ENCODE data around the gene ESRRB.
"Not testable (repeated sequence)": the region's sequence is repeated elsewhere in the genome, so short reads cannot be mapped to it uniquely, and the experiment has no call there.

Gene ESRRB

DNA sequence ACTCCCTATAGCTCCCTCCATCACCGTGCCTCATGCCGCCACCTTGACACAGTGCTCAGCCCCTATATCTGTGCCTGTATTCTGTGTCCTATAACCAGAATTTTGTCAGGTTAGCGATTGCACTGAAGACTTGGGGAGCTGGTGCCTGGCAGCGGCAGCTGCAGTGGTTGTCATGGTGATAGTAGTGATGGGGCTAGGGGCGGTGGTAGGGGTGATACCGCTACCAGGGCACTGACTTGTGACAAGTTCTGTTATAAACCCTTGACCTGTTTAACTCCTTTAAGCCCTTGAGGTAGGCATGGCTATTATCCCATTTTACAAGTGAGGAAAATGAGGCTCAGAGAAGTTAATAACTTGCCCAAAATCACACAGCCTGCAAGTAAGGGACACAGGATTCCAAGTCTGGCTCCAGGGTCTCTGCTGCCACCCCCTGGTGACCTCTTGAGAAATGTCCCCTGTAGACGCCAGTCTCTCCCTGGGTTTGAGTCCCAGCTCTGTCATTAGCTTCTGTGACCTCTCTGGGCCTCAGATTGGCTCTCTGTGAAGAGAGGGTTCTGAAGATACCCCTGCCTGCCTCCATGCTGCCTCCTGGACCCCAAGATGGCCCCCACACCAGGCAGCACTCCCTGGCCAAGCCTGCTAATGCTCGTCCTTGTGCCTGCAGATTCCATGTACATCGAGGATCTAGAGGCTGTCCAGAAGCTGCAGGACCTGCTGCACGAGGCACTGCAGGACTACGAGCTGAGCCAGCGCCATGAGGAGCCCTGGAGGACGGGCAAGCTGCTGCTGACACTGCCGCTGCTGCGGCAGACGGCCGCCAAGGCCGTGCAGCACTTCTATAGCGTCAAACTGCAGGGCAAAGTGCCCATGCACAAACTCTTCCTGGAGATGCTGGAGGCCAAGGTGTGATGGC is 121.9 kb downstream of the ESRRB start:
- no peak for DNase-seq (ENCODE audit: low read depth, low spot score)

DNA sequence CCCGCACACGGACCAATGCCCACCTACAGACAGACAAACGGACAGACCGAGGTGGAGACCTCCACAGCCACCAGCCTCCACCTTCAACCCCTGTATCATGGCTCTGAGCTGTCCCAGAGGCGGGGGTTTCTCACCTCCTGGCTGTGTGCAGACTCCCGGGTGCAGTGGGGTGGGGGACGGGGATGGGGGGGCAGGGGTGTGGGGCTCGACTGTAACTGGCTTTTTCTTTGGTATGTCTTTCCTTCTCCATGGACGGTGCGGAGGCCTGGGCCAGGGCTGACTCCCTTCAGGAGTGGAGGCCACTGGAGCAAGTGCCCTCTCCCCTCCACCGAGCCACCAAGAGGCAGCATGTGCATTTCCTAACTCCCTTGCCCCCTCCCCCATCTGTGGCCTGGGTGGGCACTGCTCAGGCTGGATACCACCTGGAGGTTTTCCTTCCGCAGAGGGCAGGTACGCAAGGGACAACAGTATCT is 122.6 kb downstream of the ESRRB start:
- no peak for DNase-seq (ENCODE audit: low read depth, low spot score)

DNA sequence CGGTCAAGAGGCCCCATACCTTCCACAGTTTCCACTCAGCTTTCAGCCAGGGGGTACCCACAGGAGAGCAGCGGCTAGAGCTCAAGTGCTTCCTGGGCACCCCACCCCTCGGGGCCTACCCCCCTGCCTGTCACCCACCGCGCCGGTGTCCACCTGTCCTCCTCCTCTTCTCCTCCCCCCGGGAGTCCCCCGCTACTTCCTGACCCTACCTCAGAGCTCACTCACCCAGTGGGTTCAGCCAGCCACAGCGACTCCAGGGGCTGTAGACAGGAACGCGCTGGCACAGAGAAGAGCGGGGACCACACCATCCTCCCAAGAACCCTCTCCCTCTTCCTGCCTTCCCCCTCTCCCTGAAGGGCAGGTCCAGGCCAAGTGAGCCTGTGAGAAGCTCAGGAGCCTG is 123.0 kb downstream of the ESRRB start:
- no peak for DNase-seq (ENCODE audit: low read depth, low spot score)

DNA sequence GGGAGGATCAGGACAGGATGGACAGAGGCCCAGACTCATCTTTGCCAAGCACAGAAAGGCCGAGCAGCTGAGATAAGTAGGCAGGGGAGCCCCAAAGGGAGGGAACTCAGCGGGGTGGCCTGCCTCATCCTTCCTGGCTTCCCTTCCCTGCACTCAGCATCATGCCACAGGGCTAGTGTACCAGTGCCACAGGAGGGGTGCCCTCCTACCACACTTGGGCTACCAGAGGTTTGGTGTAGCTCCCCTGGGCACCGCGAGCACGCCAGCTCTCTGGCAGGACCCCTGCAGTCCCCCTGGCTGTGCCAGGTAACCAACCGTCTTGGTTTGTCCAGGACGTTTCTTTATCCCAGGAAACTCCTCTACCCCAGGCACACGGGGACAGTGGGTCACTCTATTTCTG is 123.5 kb downstream of the ESRRB start:
- no peak for DNase-seq (ENCODE audit: low read depth, low spot score)

DNA sequence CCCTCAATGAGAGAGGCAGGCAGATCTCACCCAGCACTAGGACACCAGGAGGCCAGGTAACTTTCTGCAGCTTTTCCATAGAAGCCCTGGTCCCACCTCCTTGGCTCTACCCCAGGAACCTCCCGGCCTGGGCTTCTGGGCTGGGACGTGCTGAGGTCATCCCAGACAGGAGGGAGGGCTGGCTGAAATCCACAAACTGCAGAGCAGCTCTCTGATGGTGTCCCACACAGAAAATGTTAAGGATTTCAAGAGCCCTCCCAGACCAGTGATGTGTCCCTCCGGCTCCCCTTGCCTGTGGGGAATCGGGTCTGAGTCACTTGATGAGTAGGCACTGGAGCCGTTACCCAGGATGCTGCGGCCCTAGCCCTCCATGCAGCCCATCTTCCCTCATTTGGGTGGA is 124.1 kb downstream of the ESRRB start:
- DNase-seq (ENCODE audit: low read depth, low spot score): no peak

DNA sequence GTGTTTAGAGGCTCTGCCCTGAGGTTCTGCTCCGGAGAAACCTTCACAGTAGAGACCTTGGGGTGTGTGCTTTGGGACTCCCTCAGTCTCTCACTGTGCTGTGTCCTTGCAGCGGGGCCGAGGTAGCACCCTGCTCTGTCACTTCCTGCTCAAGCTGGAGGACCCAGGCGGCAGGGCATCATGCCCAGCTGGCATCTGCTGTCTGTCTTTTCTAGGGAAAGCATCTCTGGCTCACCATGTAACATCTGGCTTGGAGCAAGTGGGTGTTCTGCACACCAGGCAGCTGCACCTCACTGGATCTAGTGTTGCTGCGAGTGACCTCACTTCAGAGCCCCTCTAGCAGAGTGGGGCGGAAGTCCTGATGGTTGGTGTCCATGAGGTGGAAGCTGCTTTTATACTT is 124.5 kb downstream of the ESRRB start:
- DNase-seq (ENCODE audit: low read depth, low spot score): no peak

DNA sequence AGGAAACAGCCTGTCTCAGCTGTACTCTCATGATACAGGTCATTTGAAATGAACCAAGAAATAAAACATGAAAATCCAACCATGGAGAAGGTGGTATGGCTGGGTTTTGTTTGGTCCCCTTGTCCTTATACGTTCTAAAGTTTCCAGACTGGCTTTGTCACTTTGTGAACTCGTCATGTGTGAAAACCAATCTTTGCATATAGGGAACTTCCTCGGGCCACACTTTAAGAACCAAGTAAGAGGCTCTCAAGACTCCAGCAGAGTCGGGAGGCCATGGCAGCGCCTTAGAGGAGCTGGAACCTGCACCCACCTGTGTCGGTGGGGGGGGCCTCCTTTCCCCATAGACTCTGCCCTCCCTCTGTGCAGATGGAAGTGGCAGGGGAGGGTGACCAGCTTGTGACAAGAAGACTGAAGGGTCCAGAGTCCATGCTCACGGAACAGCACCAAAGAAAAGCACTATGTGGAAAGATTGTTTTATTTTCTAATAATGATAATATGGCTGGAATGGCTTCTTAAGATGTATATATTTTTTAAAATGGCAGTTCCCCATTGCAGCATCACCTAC is 125.3 kb downstream of the ESRRB start:
- no peak for DNase-seq (ENCODE audit: low read depth, low spot score)

DNA sequence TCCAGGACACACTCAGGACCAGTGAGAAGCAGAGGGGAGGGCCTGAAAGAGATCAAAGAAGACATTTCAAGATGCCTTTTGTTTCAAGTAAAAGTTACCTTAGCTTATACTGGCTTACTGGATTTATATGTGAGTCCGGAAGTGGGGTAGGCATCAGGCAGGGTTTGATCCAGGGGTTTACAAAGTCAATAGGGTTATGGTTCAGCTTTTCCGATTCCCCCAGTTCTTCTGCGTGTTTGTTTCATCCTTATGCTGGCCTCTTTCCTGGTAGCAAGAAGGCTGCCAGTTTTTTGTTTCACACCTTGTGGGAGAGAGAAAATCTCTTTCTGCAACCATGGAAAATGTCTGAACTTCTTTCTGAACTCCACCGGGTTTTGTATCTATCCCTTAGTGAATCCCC is 126.3 kb downstream of the ESRRB start:
- DNase-seq (ENCODE audit: low read depth, low spot score): no peak

DNA sequence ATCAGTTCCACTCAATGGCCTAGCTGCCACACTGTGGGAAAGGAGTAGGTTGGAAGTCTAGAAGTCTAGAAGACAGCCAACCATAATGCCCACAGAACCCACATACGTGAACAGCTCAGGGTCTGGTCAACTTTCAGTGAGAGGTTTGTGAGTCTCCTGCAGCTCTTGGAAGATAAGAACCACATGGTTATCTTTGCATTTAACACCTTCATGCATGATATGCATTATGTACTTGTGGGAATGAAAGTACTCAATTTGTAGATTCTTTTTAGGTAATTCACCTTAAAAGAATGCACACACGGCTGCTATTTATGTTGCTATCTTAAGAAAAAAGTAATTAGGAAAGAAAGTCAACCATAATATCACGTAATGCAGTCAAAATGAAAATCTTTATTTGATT is 126.7 kb downstream of the ESRRB start:
- no peak for DNase-seq (ENCODE audit: low read depth, low spot score)

DNA sequence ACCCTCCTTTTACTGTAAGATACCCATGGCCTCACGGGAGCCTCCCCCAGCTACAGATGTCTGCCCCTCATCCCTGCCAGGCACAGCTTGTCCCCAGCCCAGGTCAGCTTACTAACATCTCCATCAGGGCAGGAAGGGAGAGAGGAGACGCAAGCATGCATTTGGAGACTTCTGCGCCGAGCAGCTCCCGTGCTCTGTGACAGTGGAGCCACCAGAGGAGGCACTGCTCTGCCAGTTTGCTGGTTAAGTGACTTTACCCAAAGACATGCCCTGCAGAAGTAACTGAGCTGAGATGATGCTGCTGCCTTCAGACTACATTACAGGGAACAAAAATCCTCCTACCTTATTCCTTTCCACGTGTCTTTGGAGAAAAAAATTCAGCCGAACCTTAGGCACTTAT is 133.4 kb downstream of the ESRRB start:
- DNase-seq (ENCODE audit: low read depth, low spot score): no peak

DNA sequence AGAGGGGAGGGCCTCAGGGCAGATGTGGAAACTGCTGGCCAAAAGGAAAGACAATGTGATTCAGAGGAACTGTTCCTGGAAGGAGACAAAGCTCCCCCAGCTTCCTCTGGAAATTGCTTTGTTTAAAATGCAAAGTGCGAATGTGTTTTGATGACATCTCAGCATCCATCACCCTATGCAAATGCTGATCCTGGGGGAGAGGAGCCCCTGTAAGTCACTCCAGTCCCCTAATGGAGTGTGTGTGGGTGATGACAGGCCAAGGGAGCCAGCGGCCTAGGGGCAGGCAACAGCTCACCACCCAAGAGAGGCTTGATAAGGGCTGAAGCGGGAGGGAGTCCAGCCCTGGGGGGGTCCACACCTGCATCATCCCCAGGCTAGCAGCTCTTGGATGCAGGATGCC is 134.2 kb downstream of the ESRRB start:
- no peak for DNase-seq (ENCODE audit: low read depth, low spot score)

DNA sequence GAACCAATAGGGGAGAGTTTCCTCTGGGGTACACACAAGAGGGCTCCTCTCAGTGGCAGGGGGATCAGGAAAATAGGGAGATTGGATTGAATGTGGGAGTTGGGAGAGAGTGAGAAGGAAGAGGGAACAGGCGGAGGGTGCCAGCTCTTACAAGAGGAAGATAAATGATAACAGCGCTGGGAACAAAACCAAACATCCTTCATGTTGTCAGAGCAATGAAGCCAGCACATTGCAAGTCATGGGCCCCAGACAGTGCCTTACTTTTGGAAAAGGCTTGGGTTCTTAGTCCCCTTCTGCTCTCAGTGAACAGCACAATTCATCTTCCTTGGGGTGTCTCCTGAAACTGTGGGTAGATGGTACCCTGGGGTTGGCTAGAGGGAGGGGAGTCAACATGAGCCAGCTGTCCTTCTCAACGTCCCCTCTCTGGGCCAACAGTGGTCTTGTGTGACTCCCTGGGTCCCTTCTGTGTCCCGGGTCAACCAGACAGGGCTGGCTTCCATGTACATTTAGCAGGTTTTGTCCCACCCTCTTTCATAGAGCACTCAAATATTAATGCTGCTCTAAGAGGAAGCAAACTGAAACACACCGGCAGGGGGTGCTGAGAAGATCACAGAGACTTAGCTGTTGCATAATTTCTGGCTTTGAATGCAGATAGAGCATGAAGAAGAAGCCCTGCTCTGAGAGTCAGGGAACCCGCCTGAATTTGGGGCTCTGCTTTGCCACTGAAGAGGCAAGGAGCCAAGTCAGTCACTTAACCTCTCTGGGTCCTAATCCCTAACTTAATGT is 138.5 kb downstream of the ESRRB start:
- no peak for DNase-seq (ENCODE audit: low read depth, low spot score)

DNA sequence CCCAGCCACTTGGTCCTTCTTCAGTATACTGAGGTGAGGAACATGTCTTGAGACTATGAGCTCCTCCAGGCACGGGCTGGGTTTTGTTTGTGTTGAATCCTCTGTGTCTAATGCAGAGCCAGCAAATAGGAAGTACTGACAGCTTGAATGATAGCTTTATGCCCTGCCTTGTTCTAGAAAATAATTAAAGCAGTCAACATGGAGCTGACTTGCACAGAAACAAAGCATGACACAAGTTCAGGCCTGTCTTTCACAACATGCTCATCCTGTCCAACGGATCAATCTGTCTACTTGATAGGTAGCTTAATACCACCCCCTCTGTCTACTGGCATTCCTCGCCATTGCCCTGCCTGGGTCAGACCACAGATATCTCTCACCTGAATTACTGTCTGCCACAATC is 140.9 kb downstream of the ESRRB start:
- no peak for DNase-seq (ENCODE audit: low read depth, low spot score)

DNA sequence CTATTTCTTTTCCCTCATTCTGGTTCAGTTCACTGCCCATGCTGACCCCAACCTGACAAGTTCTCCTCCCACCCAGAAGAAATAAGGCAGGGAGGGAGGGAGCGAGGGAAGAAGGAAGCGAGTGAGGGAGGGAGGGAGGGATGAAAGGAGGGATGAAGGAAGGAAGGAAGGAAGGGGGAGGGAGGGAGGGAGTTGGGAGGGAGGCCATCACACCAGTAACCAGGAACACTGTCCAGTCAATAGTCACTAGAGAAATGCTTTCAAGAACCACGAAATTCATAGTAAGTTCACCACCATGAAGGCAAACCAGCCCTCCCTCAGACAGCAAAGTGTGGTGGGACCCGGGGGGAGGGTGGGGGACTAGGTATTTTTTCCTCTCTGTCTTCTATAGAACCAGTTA is 142.4 kb downstream of the ESRRB start:
- no peak for DNase-seq (ENCODE audit: low read depth, low spot score)

DNA sequence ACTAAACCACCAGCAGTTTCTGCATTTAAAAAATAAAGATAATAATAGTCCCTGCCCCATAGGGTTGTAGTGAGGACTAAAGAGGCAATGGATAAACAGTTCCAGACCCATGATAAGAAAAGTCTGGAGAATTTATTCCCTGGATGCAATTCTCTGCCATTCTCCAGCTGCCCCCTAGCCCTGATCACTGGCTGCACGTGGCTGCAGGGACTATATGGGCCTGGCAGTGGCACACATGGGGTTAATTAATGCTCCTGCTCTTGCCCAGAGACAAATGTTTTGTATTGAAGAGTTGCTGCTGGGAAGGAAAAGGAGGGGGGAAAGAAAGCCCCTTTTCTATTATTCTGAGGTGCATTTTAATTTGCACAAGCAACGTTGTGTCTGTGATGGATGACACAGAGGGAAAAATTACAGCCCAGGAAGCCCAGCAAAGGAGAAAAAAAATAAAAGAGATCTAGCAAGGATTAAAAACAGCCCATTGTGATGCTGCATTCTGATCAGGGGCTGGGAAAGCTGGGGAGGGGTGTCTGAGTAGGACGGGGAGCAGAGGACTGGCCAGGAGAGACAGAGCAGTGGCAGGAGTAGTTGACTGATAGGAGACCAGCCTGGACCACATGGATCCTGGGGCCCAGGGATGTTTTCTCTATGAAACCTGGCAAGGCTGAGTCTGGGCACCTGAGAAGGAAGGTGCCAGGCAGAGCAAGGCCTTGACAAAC is 149.3 kb downstream of the ESRRB start:
- no peak for DNase-seq (ENCODE audit: low read depth, low spot score)

DNA sequence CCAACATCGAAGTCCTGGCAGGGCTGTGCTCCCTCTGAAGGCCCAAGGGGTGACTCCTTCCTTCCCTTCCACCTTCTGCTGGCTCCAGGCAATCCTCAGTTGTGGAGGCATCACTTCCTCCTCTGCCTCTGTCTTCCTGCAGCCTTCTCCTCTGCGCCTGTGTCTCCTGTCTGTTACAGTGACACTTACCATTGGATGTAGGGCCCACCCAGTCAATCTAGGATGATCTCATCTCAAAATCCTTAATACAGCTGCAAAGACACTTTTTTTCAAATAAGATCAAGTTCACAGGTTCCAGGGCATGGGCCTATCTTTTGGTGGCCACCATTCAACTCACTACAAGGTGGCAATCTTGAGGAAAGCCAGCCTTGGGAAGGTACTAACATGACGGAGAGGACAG is 155.1 kb downstream of the ESRRB start:
- no peak for DNase-seq (ENCODE audit: low read depth, low spot score)

DNA sequence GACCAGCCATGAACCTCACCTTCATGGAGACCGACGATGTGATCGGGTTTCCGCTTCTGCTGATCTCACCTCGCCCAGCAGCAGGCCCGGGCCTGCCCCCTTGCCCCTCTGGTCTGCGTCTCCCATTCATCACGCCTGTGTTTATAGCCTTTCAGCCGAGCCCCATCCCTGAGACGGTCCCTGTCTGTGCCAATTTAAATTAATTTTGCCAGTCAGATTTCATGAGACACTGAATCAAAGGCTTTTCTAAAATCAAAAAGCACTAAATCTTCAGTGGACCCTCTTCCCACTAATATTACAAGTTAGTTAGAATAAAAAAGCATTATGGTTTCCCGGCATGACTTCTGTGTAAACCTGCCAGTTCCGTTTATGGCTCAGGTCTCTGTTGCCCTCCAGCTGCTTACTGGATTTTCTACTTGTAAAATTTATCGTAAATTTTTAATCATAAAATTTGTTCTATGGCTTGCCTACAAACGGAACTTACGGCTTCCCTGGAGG is 155.9 kb downstream of the ESRRB start:
- no peak for DNase-seq (ENCODE audit: low read depth, low spot score)

DNA sequence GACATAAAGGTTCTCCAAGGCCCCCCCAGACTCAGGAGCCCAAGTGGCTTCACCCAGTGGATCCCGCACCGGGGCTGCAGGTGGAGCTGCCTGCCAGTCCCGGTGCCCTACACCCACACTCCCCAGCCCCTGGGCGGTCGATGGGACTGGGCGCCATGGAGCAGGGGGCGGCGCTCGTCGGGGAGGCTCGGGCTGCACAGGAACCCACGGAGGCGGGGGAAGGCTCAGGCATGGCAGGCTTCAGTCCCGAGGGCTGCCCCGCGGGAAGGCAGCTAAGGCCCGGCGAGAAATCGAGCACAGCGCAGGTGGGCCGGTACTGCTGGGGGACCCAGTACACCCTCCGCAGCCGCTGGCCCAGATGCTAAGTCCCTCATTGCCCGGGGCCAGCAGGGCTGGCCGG is 160.7 kb downstream of the ESRRB start:
- DNase-seq (ENCODE audit: low read depth, low spot score): not testable (repeated sequence)

DNA sequence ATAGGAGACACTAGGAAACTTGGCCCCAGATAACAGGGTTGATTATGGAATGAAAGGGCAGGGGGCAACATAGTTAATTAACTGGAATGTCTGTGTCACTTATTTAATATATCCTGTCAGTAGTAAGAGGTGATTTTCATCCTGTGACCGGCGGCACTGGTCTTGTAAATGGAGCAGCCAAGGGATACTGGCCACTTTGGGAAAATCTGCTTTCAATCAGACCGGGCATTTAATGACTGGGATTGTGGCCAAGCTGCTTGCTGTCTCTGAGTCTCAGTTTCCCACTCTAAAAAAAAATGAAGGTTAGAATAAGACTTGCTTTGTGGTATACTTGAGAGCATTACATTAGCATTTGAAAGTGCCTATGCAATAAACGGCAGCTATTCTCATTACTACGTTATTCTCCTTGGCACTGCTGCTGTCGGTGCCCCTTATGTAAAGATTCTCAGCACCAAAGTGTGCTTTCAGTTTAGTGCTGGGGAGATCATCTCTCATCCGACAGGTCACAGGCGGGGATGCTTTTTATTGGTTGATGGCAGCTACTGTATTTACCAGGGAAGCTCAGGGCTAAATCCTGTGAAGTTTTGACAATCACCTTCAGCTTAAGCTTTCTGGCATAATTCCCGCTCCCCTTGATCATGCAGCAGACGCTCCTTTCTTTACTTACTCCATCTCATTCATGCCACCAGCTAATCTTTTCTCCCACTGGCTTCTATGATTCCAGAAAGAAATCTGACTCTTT is 162.1 kb downstream of the ESRRB start:
- no peak for DNase-seq (ENCODE audit: low read depth, low spot score)

DNA sequence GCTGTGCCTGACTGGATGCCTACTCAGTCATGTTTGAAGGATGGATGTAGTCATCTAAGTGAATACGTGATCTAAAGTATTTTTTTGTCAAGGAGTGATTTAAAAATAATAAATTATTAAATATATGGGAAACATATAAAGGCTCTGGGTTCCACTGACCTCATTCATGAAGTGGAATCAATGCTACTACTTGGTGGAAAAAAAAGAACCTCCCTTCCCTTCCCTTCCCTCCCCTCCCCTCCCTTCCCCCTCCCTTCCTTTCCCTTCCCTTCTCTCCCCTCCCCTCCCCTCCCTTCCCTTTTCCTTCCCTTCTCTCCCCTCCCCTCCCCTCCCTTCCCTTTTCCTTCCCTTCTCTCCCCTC is 162.7 kb downstream of the ESRRB start:
- DNase-seq (ENCODE audit: low read depth, low spot score): no peak

DNA sequence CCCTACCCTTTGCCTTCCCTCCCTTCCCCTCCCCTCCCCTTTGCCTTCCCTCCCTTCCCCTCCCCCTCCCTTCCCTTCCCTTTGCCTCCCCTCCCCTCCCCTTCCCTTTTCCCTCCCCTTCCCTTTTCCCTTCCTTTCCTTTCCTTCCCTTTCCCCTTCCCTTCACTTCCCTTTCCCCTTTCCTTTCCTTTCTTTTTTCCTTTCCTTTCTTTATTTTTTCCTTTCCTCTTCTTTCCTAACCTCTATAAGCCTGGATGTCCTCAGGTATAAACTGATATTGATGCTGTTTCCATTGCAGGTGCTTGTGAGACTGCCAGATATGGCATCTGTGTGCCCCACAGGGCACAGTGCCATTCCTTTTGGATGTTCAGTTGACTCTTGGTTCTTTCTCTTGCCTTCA is 163.2 kb downstream of the ESRRB start:
- no peak for DNase-seq (ENCODE audit: low read depth, low spot score)

Measured in iPS DF 19.7 (cell line).